Smooth muscle cell of the umbilical artery (primary cell): ENCODE results near the gene CLCN2. TPM values are rescaled to one million over a fixed set of nuclear protein-coding genes. Genes with fewer than 3 reads are reported as not detected.

Experiments
- total RNA-seq: library from RNA; depleted of rRNA; stranded (reverse); fragments of >200 nt; gene quantifications from 2 replicates; pipeline ENCODE4 v1.2.3, GENCODE V29; 2014

CLCN2 gene
- total RNA-seq, result 2.4 and 2.8 TPM in 2 replicates

GRCh38 chr3:184361532-184361931 lies at the start of gene CLCN2, which contains the start of gene POLR2H:
Gene CLCN2, minus strand, starts transcription at chr3:184361605. Its CDS starts 126 bp downstream, at chr3:184361479.
Gene POLR2H, plus strand, starts transcription at chr3:184361710. Its CDS starts 1,783 bp downstream, at chr3:184363493.

GRCh38 chr3:184379358-184380184 lies 18.2 kb upstream of the CLCN2 start, which contains the start of gene CHRD:
Gene CHRD, plus strand, starts transcription at chr3:184380054. Its CDS starts 265 bp downstream, at chr3:184380319.

GRCh38 chr3:184377882-184378445 lies 16.6 kb upstream of the CLCN2 start, which contains the start of gene THPO:
Gene THPO, minus strand, starts transcription at chr3:184378207. Its CDS starts 1,948 bp downstream, at chr3:184376259.

GRCh38 chr3:184337399-184337714 lies 24.0 kb downstream of the CLCN2 start, which contains the start of gene FAM131A:
Gene FAM131A, plus strand, starts transcription at chr3:184337600. Its CDS starts 31 bp downstream, at chr3:184337631.

GRCh38 chr3:184314363-184314699 lies 47.1 kb downstream of the CLCN2 start, which contains the start of gene EIF4G1:
Gene EIF4G1, plus strand, starts transcription at chr3:184314606. Its CDS starts 1,191 bp downstream, at chr3:184315797.

GRCh38 chr3:184298759-184299487 lies 62.5 kb downstream of the CLCN2 start, which contains the start of gene PSMD2:
Gene PSMD2, plus strand, starts transcription at chr3:184299241. Its CDS starts 26 bp downstream, at chr3:184299267.

Other genes starting within 250 kb of the CLCN2 start
- 25.2 and 29.4 TPM in 2 replicates for gene EIF2B5, start 226.2 kb downstream of the CLCN2 start, total RNA-seq
- gene DVL3, start 206.2 kb downstream of the CLCN2 start, total RNA-seq, result 41.6 and 63.3 TPM in 2 replicates
- gene AP2M1, start 186.8 kb downstream of the CLCN2 start, total RNA-seq, result 561 and 564 TPM in 2 replicates
- gene ABCF3, start 175.4 kb downstream of the CLCN2 start, total RNA-seq, result 42.1 and 49.6 TPM in 2 replicates
- not detected in 2 replicates for gene VWA5B2, start 132.0 kb downstream of the CLCN2 start, total RNA-seq
- gene ALG3, start 112.6 kb downstream of the CLCN2 start, total RNA-seq, result 41.1 and 49.0 TPM in 2 replicates
- gene EEF1AKMT4, start 111.9 kb downstream of the CLCN2 start, total RNA-seq, result 2.4 and 4.2 TPM in 2 replicates
- 0.37 TPM in 1 of 2 replicates, not detected in the other for gene CAMK2N2, start 100.1 kb downstream of the CLCN2 start, total RNA-seq
- gene ECE2, start 85.6 kb downstream of the CLCN2 start, total RNA-seq, result not detected in 2 replicates
- gene PSMD2, start 62.4 kb downstream of the CLCN2 start, total RNA-seq, result 557 and 1,040 TPM in 2 replicates
- gene EIF4G1, start 47.0 kb downstream of the CLCN2 start, total RNA-seq, result 258 and 495 TPM in 2 replicates
- gene FAM131A, start 24.0 kb downstream of the CLCN2 start, total RNA-seq, result 21.4 and 38.7 TPM in 2 replicates
- gene POLR2H, start 105 bp upstream of the CLCN2 start, total RNA-seq, result 86.7 and 121 TPM in 2 replicates
- not detected in 2 replicates for gene THPO, start 16.6 kb upstream of the CLCN2 start, total RNA-seq
- 0.55 and 0.59 TPM in 2 replicates for gene CHRD, start 18.4 kb upstream of the CLCN2 start, total RNA-seq
- gene EPHB3, start 200.2 kb upstream of the CLCN2 start, total RNA-seq, result 1.7 and 3.9 TPM in 2 replicates